Sigmoid colon (tissue), 4 donors: ENCODE data around the gene RIN2.

ENCODE experiments used
- EP300 ChIP-seq, 4 donors: sonication (generic); formaldehyde crosslinking; IDR thresholded peaks; one replicate each; pipeline ENCODE4 v1.6.1; 2017; ENCODE audit warnings: antibody characterized with exemption in 4 of 4
- POLR2AphosphoS5 ChIP-seq, 4 donors: sonication (generic); formaldehyde crosslinking; IDR thresholded peaks; one replicate each; pipeline ENCODE4 v1.6.1; 2017; ENCODE audit warnings: antibody characterized with exemption in 4 of 4
- TF ChIP-seq, protein P1 (sequence below), 4 experiments: fragments of 450-650 bp in 3 of 4; fragments of 200-600 bp in 1 of 4; IDR thresholded peaks; one replicate each; pipeline ENCODE4 v1.5.1; 2016 to 2019; ENCODE audit warnings: antibody characterized with exemption in 4 of 4, mild to moderate bottlenecking in 3 of 4, moderate library complexity in 2 of 4

DNA sequence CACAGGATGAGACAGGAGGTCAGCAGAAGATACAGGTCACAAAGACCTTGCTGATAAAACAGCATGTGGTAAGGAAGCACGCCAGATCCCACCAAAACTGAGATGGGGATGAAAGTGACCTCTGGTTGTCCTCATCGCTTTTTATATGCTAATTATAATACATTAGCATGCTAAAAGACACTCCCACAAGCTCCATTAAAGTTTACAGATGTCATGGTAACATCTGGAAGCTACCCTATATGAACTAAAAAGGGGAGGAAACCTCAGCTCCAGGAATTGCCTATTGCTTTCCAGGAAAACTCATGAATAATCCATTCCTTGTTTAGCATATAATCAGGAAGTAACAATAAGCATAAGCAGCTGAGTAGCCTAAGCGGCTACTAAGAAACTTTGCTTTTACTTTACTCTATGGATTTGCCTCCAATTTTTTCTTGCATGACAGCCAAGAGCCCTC lies 8.4 kb upstream of the RIN2 start:
- no peak for TF ChIP-seq EP300 (IDR thresholded peaks at IDR 0.05)
- no peak for TF ChIP-seq POLR2AphosphoS5 (IDR thresholded peaks at IDR 0.05)
- TF ChIP-seq, protein P1, sequence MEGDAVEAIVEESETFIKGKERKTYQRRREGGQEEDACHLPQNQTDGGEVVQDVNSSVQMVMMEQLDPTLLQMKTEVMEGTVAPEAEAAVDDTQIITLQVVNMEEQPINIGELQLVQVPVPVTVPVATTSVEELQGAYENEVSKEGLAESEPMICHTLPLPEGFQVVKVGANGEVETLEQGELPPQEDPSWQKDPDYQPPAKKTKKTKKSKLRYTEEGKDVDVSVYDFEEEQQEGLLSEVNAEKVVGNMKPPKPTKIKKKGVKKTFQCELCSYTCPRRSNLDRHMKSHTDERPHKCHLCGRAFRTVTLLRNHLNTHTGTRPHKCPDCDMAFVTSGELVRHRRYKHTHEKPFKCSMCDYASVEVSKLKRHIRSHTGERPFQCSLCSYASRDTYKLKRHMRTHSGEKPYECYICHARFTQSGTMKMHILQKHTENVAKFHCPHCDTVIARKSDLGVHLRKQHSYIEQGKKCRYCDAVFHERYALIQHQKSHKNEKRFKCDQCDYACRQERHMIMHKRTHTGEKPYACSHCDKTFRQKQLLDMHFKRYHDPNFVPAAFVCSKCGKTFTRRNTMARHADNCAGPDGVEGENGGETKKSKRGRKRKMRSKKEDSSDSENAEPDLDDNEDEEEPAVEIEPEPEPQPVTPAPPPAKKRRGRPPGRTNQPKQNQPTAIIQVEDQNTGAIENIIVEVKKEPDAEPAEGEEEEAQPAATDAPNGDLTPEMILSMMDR (IDR thresholded peaks at IDR 0.05) = no peak
